ENCODE results near the gene ZBTB5. TPM values are rescaled to one million over a fixed set of nuclear protein-coding genes. Genes with fewer than 3 reads are reported as not detected.

Gene ZBTB5
- total and polyA plus RNA-seq, 2 donors from 2014 or later: 6.1 to 14.1 TPM

DNA sequence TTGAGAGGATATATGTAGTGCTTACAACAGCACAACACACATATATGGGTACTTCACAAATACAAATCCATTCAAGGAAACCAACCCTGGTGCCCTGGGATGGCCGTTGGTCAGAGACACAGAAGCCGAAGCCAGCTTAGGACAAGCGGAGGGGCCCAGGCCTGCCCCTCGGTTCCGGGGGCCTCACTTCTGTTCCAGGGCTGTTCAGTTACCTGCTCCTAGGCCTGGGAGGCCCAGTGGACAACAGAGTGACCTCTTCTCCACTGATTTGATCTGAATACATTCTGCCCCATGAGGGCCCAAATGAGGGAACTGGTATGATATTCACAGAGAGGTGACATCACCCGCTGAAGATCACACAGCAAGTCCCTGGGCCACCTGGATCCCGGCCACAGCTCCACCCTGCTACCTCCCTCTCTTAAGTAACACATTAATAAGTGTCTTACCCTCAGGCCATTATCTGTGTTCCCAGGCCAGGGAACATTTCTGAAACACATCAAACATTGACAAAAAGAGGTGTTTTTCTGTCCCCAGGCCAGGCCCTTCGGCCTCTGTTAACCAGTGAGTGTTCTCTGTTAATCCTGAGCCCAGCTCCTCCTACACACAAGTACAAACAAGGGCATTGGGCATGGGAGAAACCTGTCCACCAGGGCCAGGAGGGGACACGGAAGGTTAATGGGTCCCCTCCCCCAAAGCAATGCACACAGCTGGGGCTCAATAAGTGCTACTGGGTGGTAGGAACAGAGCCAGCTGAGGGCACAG is 47.2 kb downstream of the ZBTB5 start:
- no peaks in the 10 kb centered on the region for H3K9me3 ChIP-seq (ENCODE audit: control insufficient read depth in 2 of 3, insufficient read depth in 1 of 3, low read length in 3 of 3)
- TF ChIP-seq, protein P1, sequence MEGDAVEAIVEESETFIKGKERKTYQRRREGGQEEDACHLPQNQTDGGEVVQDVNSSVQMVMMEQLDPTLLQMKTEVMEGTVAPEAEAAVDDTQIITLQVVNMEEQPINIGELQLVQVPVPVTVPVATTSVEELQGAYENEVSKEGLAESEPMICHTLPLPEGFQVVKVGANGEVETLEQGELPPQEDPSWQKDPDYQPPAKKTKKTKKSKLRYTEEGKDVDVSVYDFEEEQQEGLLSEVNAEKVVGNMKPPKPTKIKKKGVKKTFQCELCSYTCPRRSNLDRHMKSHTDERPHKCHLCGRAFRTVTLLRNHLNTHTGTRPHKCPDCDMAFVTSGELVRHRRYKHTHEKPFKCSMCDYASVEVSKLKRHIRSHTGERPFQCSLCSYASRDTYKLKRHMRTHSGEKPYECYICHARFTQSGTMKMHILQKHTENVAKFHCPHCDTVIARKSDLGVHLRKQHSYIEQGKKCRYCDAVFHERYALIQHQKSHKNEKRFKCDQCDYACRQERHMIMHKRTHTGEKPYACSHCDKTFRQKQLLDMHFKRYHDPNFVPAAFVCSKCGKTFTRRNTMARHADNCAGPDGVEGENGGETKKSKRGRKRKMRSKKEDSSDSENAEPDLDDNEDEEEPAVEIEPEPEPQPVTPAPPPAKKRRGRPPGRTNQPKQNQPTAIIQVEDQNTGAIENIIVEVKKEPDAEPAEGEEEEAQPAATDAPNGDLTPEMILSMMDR (IDR thresholded peaks at IDR 0.05; ENCODE audit: borderline replicate concordance, extremely low read depth, insufficient read depth): no peak
- no peak overlapping the region for H3K9ac ChIP-seq (ENCODE audit: low read length in 3 of 3)
- H3K4me1 ChIP-seq (ENCODE audit: control insufficient read depth in 2 of 3, insufficient read depth in 2 of 3, low read depth in 1 of 3, low read length in 3 of 3): peaks cover 4 to 23% (median 13%) of the 10 kb centered on the region in 3 donors
- peak overlapping the region; percentile 13 to 61 for H3K27ac ChIP-seq (ENCODE audit: low read depth in 2 of 2, low read length in 2 of 2)
- DNase-seq (peak in 1 of 5 donors; percentile 85), FAIRE-seq (no peak)
- no peaks in the 10 kb centered on the region for H3K27me3 ChIP-seq (ENCODE audit: control insufficient read depth, insufficient read depth, low read length)
- intact Hi-C loops (cut with DNase I): no loop called here
- no peaks in the 10 kb centered on the region for H3K36me3 ChIP-seq (ENCODE audit: control insufficient read depth in 2 of 3, insufficient read depth in 3 of 3, low read length in 3 of 3)
- peak overlapping the region in 1 of 3 donors; percentile 5 for H3K4me3 ChIP-seq (ENCODE audit: low read length in 3 of 3)

DNA sequence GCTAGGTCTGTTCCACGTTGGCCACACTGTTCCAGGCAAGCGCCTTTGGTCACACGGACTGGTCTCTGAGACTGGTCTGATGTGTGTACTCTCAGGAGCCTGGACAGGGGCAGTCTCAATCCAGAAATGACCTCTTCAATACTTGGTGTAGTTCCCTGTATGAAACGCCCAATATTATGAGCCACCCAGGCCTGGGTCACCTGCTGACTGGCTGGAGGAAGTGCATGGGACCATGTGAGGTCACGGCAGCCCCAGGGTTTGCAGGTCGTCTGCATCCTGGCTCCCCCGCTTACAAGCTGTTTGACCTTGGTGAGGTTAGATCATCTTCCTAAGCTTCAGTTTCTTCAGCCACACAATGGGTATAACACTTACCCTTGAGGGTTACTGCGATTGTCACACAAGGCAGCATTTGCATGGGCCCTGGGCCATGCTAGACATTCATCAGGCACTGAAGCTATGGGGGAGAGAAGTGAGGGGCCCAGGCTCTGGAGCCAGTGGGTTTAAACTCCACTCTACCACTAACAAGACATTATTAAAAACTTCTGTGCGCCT is 47.9 kb downstream of the ZBTB5 start:
- intact Hi-C loops (cut with DNase I): no loop called here
- H3K27ac ChIP-seq (ENCODE audit: low read depth in 2 of 2, low read length in 2 of 2): peak overlapping the region in 1 of 2 donors; percentile 12
- DNase-seq (peak in 1 of 5 donors; percentile 45), FAIRE-seq (no peak)
- no peaks in the 10 kb centered on the region for H3K36me3 ChIP-seq (ENCODE audit: control insufficient read depth in 2 of 3, insufficient read depth in 3 of 3, low read length in 3 of 3)
- no peaks in the 10 kb centered on the region for H3K9me3 ChIP-seq (ENCODE audit: control insufficient read depth in 2 of 3, insufficient read depth in 1 of 3, low read length in 3 of 3)
- H3K27me3 ChIP-seq (ENCODE audit: control insufficient read depth, insufficient read depth, low read length): no peaks in the 10 kb centered on the region
- no peak overlapping the region for H3K4me3 ChIP-seq (ENCODE audit: low read length in 3 of 3)
- peaks cover 4 to 28% (median 13%) of the 10 kb centered on the region in 3 donors for H3K4me1 ChIP-seq (ENCODE audit: control insufficient read depth in 2 of 3, insufficient read depth in 2 of 3, low read depth in 1 of 3, low read length in 3 of 3)
- TF ChIP-seq, protein P1 (IDR thresholded peaks at IDR 0.05; ENCODE audit: borderline replicate concordance, extremely low read depth, insufficient read depth): no peak
- no peak overlapping the region for H3K9ac ChIP-seq (ENCODE audit: low read length in 3 of 3)

DNA sequence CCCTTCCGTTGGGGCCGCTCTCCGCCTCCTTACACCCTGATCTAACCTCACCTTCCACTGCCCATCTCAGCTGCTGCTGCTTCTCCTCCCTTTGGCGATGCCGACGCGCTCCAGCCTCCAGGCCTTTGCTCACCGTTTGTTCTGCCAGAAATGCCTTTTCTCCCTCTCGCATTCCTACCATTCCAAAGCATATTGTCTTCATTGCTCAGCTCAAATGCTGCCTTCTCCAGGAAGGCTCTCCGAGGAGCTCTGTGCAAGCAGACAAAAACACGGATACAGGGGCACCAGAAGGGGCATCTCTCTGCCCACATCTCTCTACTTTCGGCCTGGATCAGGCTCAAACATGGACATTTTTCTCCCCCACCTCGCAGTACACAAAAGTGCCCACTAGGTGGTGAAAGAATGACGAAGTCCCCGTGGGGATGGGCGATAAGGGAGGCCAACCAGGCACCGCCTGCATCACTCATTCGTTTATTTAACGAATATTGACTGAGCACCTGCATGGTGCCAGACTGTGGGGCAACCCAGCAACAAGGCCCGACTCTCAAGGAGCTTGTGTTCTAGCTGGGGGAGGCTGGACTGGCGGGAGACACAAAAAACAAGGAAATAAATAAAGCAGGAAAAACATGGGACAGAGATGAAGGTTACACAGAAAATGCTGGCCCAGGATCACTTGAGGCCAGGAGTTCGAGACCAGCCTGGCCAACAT is 50.1 kb downstream of the ZBTB5 start:
- Histone ChIP-seq H3K36me3 (ENCODE audit: control insufficient read depth in 2 of 3, insufficient read depth in 3 of 3, low read length in 3 of 3) (no peaks in the 10 kb centered on the region), H3K27me3 (ENCODE audit: control insufficient read depth, insufficient read depth, low read length) (no peaks in the 10 kb centered on the region), H3K9ac (ENCODE audit: low read length in 3 of 3) (peak overlapping the region in 1 of 3 donors; percentile 6), H3K9me3 (ENCODE audit: control insufficient read depth in 2 of 3, insufficient read depth in 1 of 3, low read length in 3 of 3) (no peaks in the 10 kb centered on the region), H3K4me1 (ENCODE audit: control insufficient read depth in 2 of 3, insufficient read depth in 2 of 3, low read depth in 1 of 3, low read length in 3 of 3) (peaks cover 0 to 24% (median 13%) of the 10 kb centered on the region in 3 donors), H3K4me3 (ENCODE audit: low read length in 3 of 3) (peak overlapping the region in 1 of 3 donors; percentile 33), H3K27ac (ENCODE audit: low read depth in 2 of 2, low read length in 2 of 2) (peak overlapping the region in 1 of 2 donors; percentile 37)
- TF ChIP-seq, protein P1 (IDR thresholded peaks at IDR 0.05; ENCODE audit: borderline replicate concordance, extremely low read depth, insufficient read depth): peak; percentile 81
- FAIRE-seq (no peak), DNase-seq (peak in 4 of 5 donors; percentile 82 to 90 (median 84))
- intact Hi-C loops (cut with DNase I): no loop called here

Data from kidney (tissue), 14 donors.